Thoracic aorta (tissue), 2 donors: ENCODE data around the gene SLC17A2. TPM values are rescaled to one million over a fixed set of nuclear protein-coding genes. Genes with fewer than 3 reads are reported as not detected.

Experiments used
- ATAC-seq: fragments of 150-250 bp; one replicate; pipeline ENCODE4 v1.8.0; 2017; ENCODE audit warnings: low read depth; ENCODE audit not compliant: insufficient number of reproducible peaks, low FRiP score
- DNase-seq: peaks from one replicate; pipeline ENCODE4 v3.0.0-alpha.2; 2020; ENCODE audit warnings: low spot score
- H3K27ac ChIP-seq, 2 donors: fragments of 200-600 bp; sonication (generic); 1 replicate in 1 of 2; 2 replicates in 1 of 2; pipeline ENCODE4 v1.5.1; 2016; ENCODE audit warnings: mild to moderate bottlenecking in 2 of 2, moderate library complexity in 2 of 2
- H3K27me3 ChIP-seq: fragments of 200-600 bp; sonication (generic); replicated peaks from 2 replicates; pipeline ENCODE4 v1.6.0; 2016; ENCODE audit warnings: mild to moderate bottlenecking; ENCODE audit not compliant: insufficient read depth
- H3K36me3 ChIP-seq: fragments of 200-600 bp; sonication (generic); one replicate; pipeline ENCODE4 v1.5.1; 2016
- H3K4me1 ChIP-seq, 2 donors: fragments of 200-600 bp; sonication (generic); 1 replicate in 1 of 2; 2 replicates in 1 of 2; pipeline versions ENCODE4 v1.5.1 to v1.6.0; 2016; ENCODE audit warnings: low read depth in 2 of 2, mild to moderate bottlenecking in 1 of 2; ENCODE audit not compliant: control insufficient read depth in 1 of 2
- H3K4me3 ChIP-seq: fragments of 200-600 bp; sonication (generic); 2 replicates; pipeline ENCODE4 v1.5.1; 2016; ENCODE audit warnings: mild to moderate bottlenecking
- H3K9me3 ChIP-seq: fragments of 200-600 bp; sonication (generic); 2 replicates; pipeline ENCODE4 v1.5.1; 2016
- CTCF ChIP-seq: fragments of 200-600 bp; sonication (generic); IDR thresholded peaks from one replicate; pipeline ENCODE4 v1.5.1; 2019; ENCODE audit warnings: antibody characterized with exemption
- total RNA-seq, 2 donors: library from RNA; depleted of rRNA; stranded (reverse); fragments of >200 nt; gene quantifications; one replicate each; pipeline versions ENCODE4 v1.1.0 to v1.2.3, GENCODE V29; 2016

SLC17A2 gene
- total RNA-seq, 2 donors from 2014 or later, result not detected

- Histone ChIP-seq H3K9me3 (no peaks in the 10 kb centered on the region), H3K27me3 (no peaks in the 10 kb centered on the region), H3K36me3 (peaks cover 3% of the 10 kb centered on the region), H3K4me1 (peaks cover 15 to 19% of the 10 kb centered on the region in 2 donors), H3K4me3 (no peak overlapping the region), H3K27ac (no peak overlapping the region)
- DNase-seq (no peak), ATAC-seq (no peak)
- TF ChIP-seq CTCF, result no peak
These were observed 29.5 kb upstream of the SLC17A2 start for GRCh38 chr6:25959890-25960536.

DNA sequence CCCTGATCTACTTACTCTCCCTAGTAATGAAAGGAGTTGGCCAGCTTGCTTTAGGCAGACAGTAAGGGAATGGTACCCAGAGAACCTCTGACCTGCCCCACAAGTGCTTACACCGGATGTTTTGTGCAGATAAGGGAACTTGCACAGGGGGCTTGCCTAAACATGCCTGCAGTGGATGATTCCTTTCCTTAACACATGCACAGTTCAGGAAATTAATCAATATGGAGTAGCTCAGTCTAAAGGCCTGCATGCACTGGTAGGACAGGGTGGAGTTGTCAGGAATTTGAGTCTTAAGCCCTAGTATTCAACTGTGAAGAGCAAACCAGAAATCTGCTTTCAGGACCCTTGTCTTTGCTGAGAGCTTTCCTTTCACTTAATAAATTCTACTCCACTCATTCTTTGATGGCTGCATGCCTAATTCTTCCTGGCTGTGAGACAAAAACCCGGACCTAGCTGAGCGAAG, 28.2 kb upstream of the SLC17A2 start:
- no peak for ATAC-seq

GRCh38 chr6:25956226-25956625, 25.7 kb upstream of the SLC17A2 start:
- no peaks in the 10 kb centered on the region for H3K9me3 ChIP-seq
- DNase-seq, result no peak

More for the DNA sequence above, 28.2 kb upstream of the SLC17A2 start:
- no peak overlapping the region for H3K4me3 ChIP-seq
- no peak for DNase-seq
- TF ChIP-seq CTCF, result no peak
- peaks cover 9 to 10% of the 10 kb centered on the region in 2 donors for H3K4me1 ChIP-seq
- H3K27me3 ChIP-seq, result no peaks in the 10 kb centered on the region
- no peak overlapping the region for H3K27ac ChIP-seq
- no peaks in the 10 kb centered on the region for H3K36me3 ChIP-seq
- H3K9me3 ChIP-seq, result no peaks in the 10 kb centered on the region

GRCh38 chr6:25954756-25955155, 24.3 kb upstream of the SLC17A2 start:
- no peak for TF ChIP-seq CTCF
- Histone ChIP-seq H3K36me3 (no peaks in the 10 kb centered on the region), H3K27me3 (no peaks in the 10 kb centered on the region), H3K4me1 (no peaks in the 10 kb centered on the region), H3K27ac (no peak overlapping the region), H3K4me3 (no peak overlapping the region), H3K9me3 (no peaks in the 10 kb centered on the region)
- ATAC-seq (no peak), DNase-seq (no peak)

More at GRCh38 chr6:25956226-25956625, 25.7 kb upstream of the SLC17A2 start:
- Histone ChIP-seq H3K4me3 (no peak overlapping the region), H3K27me3 (no peaks in the 10 kb centered on the region), H3K27ac (no peak overlapping the region), H3K4me1 (no peaks in the 10 kb centered on the region), H3K36me3 (no peaks in the 10 kb centered on the region)
- no peak for ATAC-seq
- TF ChIP-seq CTCF, result no peak

DNA sequence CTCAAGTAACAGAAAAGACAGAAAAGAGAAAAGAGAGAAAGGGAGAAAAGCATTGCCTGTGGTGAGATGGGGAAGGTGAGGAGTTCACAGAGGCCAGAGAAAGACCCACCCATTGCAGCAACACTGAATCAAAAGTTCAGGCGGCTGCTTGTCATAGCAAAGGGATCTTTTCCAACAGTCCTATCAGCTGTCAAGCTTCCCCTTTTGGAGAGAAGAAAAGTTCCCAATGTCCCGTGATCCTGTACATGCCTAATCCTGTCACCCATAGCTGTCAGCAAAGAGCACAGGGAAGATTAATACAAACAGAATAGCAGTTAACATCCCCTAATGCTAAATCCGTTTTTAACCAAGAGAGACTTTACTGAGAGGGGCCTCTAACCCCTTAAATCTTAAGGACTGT, 23.2 kb upstream of the SLC17A2 start:
- no peak for DNase-seq
- TF ChIP-seq CTCF, result no peak
- no peaks in the 10 kb centered on the region for H3K27me3 ChIP-seq
- H3K36me3 ChIP-seq, result no peaks in the 10 kb centered on the region
- no peaks in the 10 kb centered on the region for H3K9me3 ChIP-seq
- H3K4me1 ChIP-seq, result no peaks in the 10 kb centered on the region
- H3K4me3 ChIP-seq, result no peak overlapping the region
- H3K27ac ChIP-seq, result no peak overlapping the region
- ATAC-seq, result no peak
